Neural crest cell (in vitro differentiated cells): ENCODE data around the gene TYK2. TPM values are rescaled to one million over a fixed set of nuclear protein-coding genes. Genes with fewer than 3 reads are reported as not detected.
"Not testable (repeated sequence)": the region's sequence is repeated elsewhere in the genome, so short reads cannot be mapped to it uniquely, and the experiment has no call there.

Experiments
- DNase-seq: peaks from one replicate; pipeline ENCODE4 v3.0.0; 2021; ENCODE audit warnings: low read depth, mixed read lengths, low spot score
- H3K27ac Mint-ChIP-seq: one replicate; pipeline ENCODE4 v1.8.0; 2021; ENCODE audit warnings: mild to moderate bottlenecking, mixed read lengths; ENCODE audit not compliant: unreplicated experiment
- H3K27me3 Mint-ChIP-seq: 2 replicates; pipeline ENCODE4 v1.8.0; 2021; ENCODE audit warnings: low read depth, mild to moderate bottlenecking, mixed read lengths
- H3K36me3 Mint-ChIP-seq: 2 replicates; pipeline ENCODE4 v1.8.0; 2021; ENCODE audit warnings: low read depth, mild to moderate bottlenecking, mixed read lengths
- H3K4me1 Mint-ChIP-seq: 2 replicates; pipeline ENCODE4 v1.8.0; 2021; ENCODE audit warnings: mixed read lengths
- H3K4me3 Mint-ChIP-seq: one replicate; pipeline ENCODE4 v1.8.0; 2021; ENCODE audit warnings: mild to moderate bottlenecking, mixed read lengths
- H3K9me3 Mint-ChIP-seq: 2 replicates; pipeline ENCODE4 v1.8.0; 2021; ENCODE audit warnings: mixed read lengths
- CTCF ChIP-seq: fragments of 200-600 bp; sonication (generic); conservative IDR thresholded peaks from 2 replicates; pipeline ENCODE4 v1.5.0; 2021; ENCODE audit warnings: antibody characterized with exemption, mild to moderate bottlenecking
- total RNA-seq: library from RNA; stranded (reverse); gene quantifications from 2 replicates; pipeline ENCODE4 v1.2.1, GENCODE V29; 2021

The TYK2 gene
- total RNA-seq, 1 donor from 2014 or later: 103 TPM

DNA sequence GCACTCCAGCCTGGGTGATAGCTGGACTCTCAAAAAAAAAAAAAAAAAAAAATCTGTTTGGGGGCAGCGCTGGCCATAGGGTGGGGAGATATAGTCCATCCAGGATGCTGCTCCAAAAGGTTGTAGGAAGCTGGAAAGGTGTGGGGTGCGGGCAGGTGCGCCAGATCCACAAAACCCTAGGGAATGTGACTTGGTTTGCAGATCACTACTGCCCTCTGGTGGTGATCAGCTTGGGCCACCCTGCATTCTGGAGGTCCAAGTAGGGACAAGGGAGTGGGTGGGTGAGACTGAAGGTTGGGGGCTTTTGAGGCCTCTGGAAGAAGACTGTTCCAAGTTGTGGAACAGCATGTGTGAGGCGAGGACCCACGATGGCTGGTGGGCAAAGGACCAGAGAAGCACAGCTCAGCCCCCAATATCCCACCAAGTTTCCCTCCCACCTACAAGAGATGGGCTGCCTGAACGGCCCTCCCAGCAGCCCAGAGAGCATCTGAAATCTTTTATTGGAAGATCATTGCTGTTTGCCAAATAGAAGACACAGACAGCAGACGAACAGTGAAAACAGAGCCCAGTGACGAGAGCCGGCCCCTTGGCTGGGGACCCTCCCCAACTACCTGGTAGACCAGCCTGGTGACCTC, 10.4 kb upstream of the TYK2 start:
- no peaks in the 10 kb centered on the region for H3K9me3 Mint-ChIP-seq
- H3K27ac Mint-ChIP-seq: no peak overlapping the region
- peak; percentile 83 for TF ChIP-seq CTCF
- H3K27me3 Mint-ChIP-seq: peaks cover 3% of the 10 kb centered on the region
- H3K4me3 Mint-ChIP-seq: peak overlapping the region; percentile 23
- H3K36me3 Mint-ChIP-seq: peaks cover 6% of the 10 kb centered on the region
- peak; percentile 77 for DNase-seq
- H3K4me1 Mint-ChIP-seq: peaks cover 4% of the 10 kb centered on the region

- no peak for DNase-seq
Observed at GRCh38 chr19:10389863-10390262, 9.5 kb upstream of the TYK2 start.

GRCh38 chr19:10388957-10389356, 8.6 kb upstream of the TYK2 start:
- H3K4me3 Mint-ChIP-seq: peak overlapping the region; percentile 81
- peaks cover 4% of the 10 kb centered on the region for H3K4me1 Mint-ChIP-seq
- peak; percentile 97 for DNase-seq
- H3K9me3 Mint-ChIP-seq: no peaks in the 10 kb centered on the region
- no peak overlapping the region for H3K27ac Mint-ChIP-seq
- H3K27me3 Mint-ChIP-seq: peaks cover 3% of the 10 kb centered on the region
- TF ChIP-seq CTCF: peak; percentile 95
- peaks cover 6% of the 10 kb centered on the region for H3K36me3 Mint-ChIP-seq

More at GRCh38 chr19:10389863-10390262, 9.5 kb upstream of the TYK2 start:
- H3K36me3 Mint-ChIP-seq: peaks cover 6% of the 10 kb centered on the region
- peak overlapping the region; percentile 34 for H3K4me3 Mint-ChIP-seq
- peaks cover 4% of the 10 kb centered on the region for H3K4me1 Mint-ChIP-seq
- H3K27me3 Mint-ChIP-seq: peaks cover 3% of the 10 kb centered on the region
- peak; percentile 22 for TF ChIP-seq CTCF
- H3K9me3 Mint-ChIP-seq: no peaks in the 10 kb centered on the region
- H3K27ac Mint-ChIP-seq: no peak overlapping the region

GRCh38 chr19:10384580-10384979, 4.2 kb upstream of the TYK2 start:
- Mint-ChIP-seq H3K27me3 (peaks cover 3% of the 10 kb centered on the region), H3K36me3 (peaks cover 6% of the 10 kb centered on the region), H3K4me1 (peaks cover 19% of the 10 kb centered on the region), H3K9me3 (no peaks in the 10 kb centered on the region), H3K27ac (no peak overlapping the region), H3K4me3 (peak overlapping the region; percentile 55)
- no peak for DNase-seq
- TF ChIP-seq CTCF: no peak

DNA sequence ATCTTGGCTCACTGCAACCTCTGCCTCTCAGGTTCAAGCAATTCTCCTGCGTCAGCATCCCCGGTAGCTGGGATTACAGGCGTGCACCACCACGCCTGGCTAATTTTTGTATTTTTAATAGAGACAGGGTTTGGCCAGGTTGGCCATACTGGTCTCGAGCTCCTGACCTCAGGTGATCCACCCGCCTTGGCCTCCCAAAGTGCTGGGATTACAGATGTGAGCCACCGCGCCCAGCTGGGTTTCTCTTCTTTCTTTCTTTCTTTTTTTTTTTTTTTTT, 2.8 kb upstream of the TYK2 start:
- H3K27me3 Mint-ChIP-seq, H3K36me3 Mint-ChIP-seq, H3K9me3 Mint-ChIP-seq, H3K4me3 Mint-ChIP-seq, H3K27ac Mint-ChIP-seq, DNase-seq: not testable (repeated sequence)
- H3K4me1 Mint-ChIP-seq: peaks cover 18% of the 10 kb centered on the region

DNA sequence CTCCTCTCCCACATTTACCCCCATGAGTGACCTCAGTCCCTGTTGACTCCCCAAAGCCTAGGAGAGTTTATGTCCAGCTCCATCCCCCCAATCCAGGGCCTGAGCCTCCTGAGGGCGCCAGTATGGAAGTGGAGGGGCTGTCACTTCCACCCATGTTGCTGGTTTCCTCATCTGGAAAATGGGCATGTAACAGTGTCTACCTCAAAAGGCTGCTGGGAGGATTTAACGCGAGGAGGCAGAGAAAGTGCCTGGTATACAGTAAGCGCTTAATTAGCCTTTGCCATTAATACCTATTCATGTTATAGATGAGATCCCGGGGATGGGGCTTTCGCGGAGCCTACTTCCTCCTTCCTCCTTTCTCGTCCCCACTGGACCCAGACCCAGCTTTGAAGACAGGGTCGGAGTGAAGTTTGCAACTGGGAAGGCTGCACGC, 476 bp downstream of the TYK2 start:
- peaks cover 18% of the 10 kb centered on the region for H3K4me1 Mint-ChIP-seq
- peak overlapping the region; percentile 92 for H3K4me3 Mint-ChIP-seq
- no peak for TF ChIP-seq CTCF
- no peak for DNase-seq
- H3K9me3 Mint-ChIP-seq: no peaks in the 10 kb centered on the region
- H3K27me3 Mint-ChIP-seq: no peaks in the 10 kb centered on the region
- peaks cover 14% of the 10 kb centered on the region for H3K36me3 Mint-ChIP-seq
- H3K27ac Mint-ChIP-seq: peak overlapping the region; percentile 96
